Neural cell (in vitro differentiated cells): Measurements from ENCODE around the gene WFIKKN1. TPM values are rescaled to one million over a fixed set of nuclear protein-coding genes. Genes with fewer than 3 reads are reported as not detected.

Experiments
- H2AFZ ChIP-seq: fragments of 200-600, 300-800 bp; sonication (generic), shearing (Covaris generic); 2 replicates; pipeline ENCODE4 v1.6.0; 2014; ENCODE audit warnings: low read depth, mild to moderate bottlenecking, antibody characterized with exemption, low read length, moderate library complexity
- H3F3A ChIP-seq: fragments of 200-600 bp; shearing (Covaris generic); 2 replicates; pipeline ENCODE4 v1.6.1; 2016; ENCODE audit warnings: mild to moderate bottlenecking, moderate library complexity, mixed read lengths, antibody characterized with exemption, low read length; ENCODE audit not compliant: insufficient read depth, poor library complexity, severe bottlenecking
- H3K27ac ChIP-seq: fragments of 200-600, 300-800 bp; sonication (generic), shearing (Covaris generic); 2 replicates; pipeline ENCODE4 v1.5.1; 2014; ENCODE audit warnings: mild to moderate bottlenecking, low read length, moderate library complexity
- H3K27me3 ChIP-seq: fragments of 300-800, 200-600 bp; sonication (generic), shearing (Covaris generic); 2 replicates; pipeline ENCODE4 v1.6.0; 2014; ENCODE audit warnings: mild to moderate bottlenecking, low read depth, low read length, moderate library complexity; ENCODE audit not compliant: insufficient read depth
- H3K36me3 ChIP-seq: fragments of 300-800, 200-600 bp; sonication (generic), shearing (Covaris generic); 2 replicates; pipeline ENCODE4 v1.5.1; 2014; ENCODE audit warnings: mild to moderate bottlenecking, antibody characterized with exemption, low read length, moderate library complexity; ENCODE audit not compliant: insufficient read depth
- H3K4me2 ChIP-seq: fragments of 300-800, 200-600 bp; sonication (generic), shearing (Covaris generic); 2 replicates; pipeline ENCODE4 v1.6.0; 2014; ENCODE audit warnings: mild to moderate bottlenecking, low read length
- H3K4me3 ChIP-seq: fragments of 300-800, 200-600 bp; sonication (generic), shearing (Covaris generic); 2 replicates; pipeline ENCODE4 v1.5.1; 2014; ENCODE audit warnings: mild to moderate bottlenecking, low read length, moderate library complexity
- H3K79me2 ChIP-seq: fragments of 200-600 bp; shearing (Covaris generic); replicated peaks from 2 replicates; pipeline ENCODE4 v1.6.0; 2014; ENCODE audit warnings: mild to moderate bottlenecking, low read length, moderate library complexity; ENCODE audit not compliant: insufficient read depth
- H3K9ac ChIP-seq: fragments of 300-800, 200-600 bp; sonication (generic), shearing (Covaris generic); 2 replicates; pipeline ENCODE4 v1.6.1; 2016; ENCODE audit warnings: mild to moderate bottlenecking, low read length, mixed read lengths
- H3K9me2 ChIP-seq: fragments of 200-600 bp; shearing (Covaris generic); 2 replicates; pipeline ENCODE4 v1.6.1; 2016; ENCODE audit warnings: mild to moderate bottlenecking, low read length, mixed read lengths; ENCODE audit not compliant: insufficient read depth
- H3K9me3 ChIP-seq: fragments of 200-600, 300-800 bp; sonication (generic), shearing (Covaris generic); 2 replicates; pipeline ENCODE4 v1.6.1; 2016; ENCODE audit warnings: mild to moderate bottlenecking, mixed run types, low read length, moderate library complexity, mixed read lengths
- H4K20me1 ChIP-seq: fragments of 200-600 bp; shearing (Covaris generic); 2 replicates; pipeline ENCODE4 v1.6.1; 2016; ENCODE audit warnings: mild to moderate bottlenecking, mixed run types; ENCODE audit not compliant: insufficient read depth
- EP300 ChIP-seq: fragments of 450-650 bp; conservative IDR thresholded peaks from 2 replicates; pipeline ENCODE4 v1.6.1; 2014; ENCODE audit warnings: antibody characterized with exemption, mild to moderate bottlenecking, moderate library complexity; ENCODE audit not compliant: poor library complexity, severe bottlenecking
- EZH2 ChIP-seq: fragments of 200-600, 300-800 bp; shearing (Covaris generic), sonication (generic); IDR thresholded peaks from 2 replicates; pipeline ENCODE4 v1.6.1; 2014; ENCODE audit warnings: antibody characterized with exemption, low read length, borderline replicate concordance, mild to moderate bottlenecking; ENCODE audit not compliant: insufficient read depth, poor library complexity, severe bottlenecking
- MXI1 ChIP-seq: fragments of 450-650 bp; conservative IDR thresholded peaks from 2 replicates; pipeline ENCODE4 v1.6.1; 2014; ENCODE audit warnings: antibody characterized with exemption, mild to moderate bottlenecking; ENCODE audit not compliant: poor library complexity, severe bottlenecking
- POLR2AphosphoS5 ChIP-seq: IDR thresholded peaks from 2 replicates; pipeline ENCODE4 v1.6.1; 2012
- RAD21 ChIP-seq: fragments of 450-650 bp; conservative IDR thresholded peaks from 2 replicates; pipeline ENCODE4 v1.6.1; 2014; ENCODE audit warnings: antibody characterized with exemption, mild to moderate bottlenecking, moderate library complexity
- SMC3 ChIP-seq: fragments of 450-650 bp; conservative IDR thresholded peaks from 2 replicates; pipeline ENCODE4 v1.6.1; 2014; ENCODE audit warnings: antibody characterized with exemption, mild to moderate bottlenecking, moderate library complexity; ENCODE audit not compliant: poor library complexity
- TAF1 ChIP-seq: IDR thresholded peaks from 2 replicates; pipeline ENCODE4 v1.6.1; 2012; ENCODE audit warnings: low read depth
- polyA plus RNA-seq: library from polyadenylated mRNA; depleted of rRNA; stranded (reverse); fragments of >200 nt; gene quantifications from 2 replicates; pipeline ENCODE4 v1.2.3, GENCODE V29; 2014
- TF ChIP-seq, protein P1 (sequence below): IDR thresholded peaks from 2 replicates; pipeline ENCODE4 v1.6.1; 2012; ENCODE audit warnings: borderline replicate concordance
- TF ChIP-seq, protein P2 (sequence below): fragments of 450-650 bp; IDR thresholded peaks from 2 replicates; pipeline ENCODE4 v1.5.1; 2014; ENCODE audit warnings: antibody characterized with exemption, mild to moderate bottlenecking, moderate library complexity; ENCODE audit not compliant: poor library complexity, severe bottlenecking

The WFIKKN1 gene
- polyA plus RNA-seq, 1 donor from 2014 or later = 0.43 TPM

DNA sequence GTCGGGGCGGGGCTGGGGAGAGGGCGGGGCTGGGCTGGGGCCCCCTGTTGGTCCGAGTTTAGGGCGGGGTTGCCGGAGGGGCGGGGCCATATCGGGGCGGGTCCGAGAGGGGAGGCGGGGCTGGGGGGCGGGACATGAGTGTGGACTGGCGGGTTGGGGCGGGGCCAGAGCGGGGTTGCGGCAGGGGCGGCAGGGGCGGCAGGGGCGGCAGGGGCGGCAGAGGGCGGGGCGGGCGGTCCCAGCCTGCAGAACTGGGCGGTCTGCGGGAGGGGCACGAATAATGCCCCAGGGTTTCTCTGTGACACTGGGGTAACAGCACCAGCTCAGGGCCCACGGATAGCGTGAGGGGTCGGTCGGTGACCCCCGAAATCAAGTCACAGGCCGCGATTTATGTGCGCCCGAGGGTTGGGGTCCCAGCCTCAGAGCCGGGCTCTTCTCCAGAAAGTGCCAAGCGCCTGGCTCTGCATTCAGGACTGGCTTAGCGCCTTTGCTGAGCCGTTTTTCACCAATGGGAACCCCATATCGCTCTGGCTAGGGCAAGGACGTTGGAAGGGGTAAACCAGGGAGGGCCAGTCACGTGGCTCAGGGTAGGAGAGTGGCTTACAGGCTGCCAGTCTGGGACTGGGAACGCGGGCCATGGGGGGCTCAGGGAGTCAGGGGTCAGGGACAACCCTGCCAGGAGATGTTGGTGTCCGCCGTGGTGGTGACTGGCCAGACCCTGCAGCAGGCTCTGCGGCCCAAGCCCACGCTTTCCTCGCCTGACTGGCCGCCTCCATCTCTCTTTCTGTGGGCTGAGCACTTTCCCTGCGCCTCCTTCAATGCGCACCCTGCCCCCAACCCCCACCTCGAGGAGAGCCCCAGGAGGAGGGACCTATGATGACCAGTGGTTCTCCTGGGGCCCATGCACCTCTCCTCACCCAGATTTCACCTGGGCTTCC is 6.6 kb downstream of the WFIKKN1 start:
- no peaks in the 10 kb centered on the region for H3F3A ChIP-seq
- peak overlapping the region; percentile 93 for H3K27ac ChIP-seq
- TF ChIP-seq EP300 (no peak), POLR2AphosphoS5 (no peak), TAF1 (no peak), EZH2 (no peak), MXI1 (no peak), RAD21 (no peak), SMC3 (no peak)
- TF ChIP-seq, protein P1, sequence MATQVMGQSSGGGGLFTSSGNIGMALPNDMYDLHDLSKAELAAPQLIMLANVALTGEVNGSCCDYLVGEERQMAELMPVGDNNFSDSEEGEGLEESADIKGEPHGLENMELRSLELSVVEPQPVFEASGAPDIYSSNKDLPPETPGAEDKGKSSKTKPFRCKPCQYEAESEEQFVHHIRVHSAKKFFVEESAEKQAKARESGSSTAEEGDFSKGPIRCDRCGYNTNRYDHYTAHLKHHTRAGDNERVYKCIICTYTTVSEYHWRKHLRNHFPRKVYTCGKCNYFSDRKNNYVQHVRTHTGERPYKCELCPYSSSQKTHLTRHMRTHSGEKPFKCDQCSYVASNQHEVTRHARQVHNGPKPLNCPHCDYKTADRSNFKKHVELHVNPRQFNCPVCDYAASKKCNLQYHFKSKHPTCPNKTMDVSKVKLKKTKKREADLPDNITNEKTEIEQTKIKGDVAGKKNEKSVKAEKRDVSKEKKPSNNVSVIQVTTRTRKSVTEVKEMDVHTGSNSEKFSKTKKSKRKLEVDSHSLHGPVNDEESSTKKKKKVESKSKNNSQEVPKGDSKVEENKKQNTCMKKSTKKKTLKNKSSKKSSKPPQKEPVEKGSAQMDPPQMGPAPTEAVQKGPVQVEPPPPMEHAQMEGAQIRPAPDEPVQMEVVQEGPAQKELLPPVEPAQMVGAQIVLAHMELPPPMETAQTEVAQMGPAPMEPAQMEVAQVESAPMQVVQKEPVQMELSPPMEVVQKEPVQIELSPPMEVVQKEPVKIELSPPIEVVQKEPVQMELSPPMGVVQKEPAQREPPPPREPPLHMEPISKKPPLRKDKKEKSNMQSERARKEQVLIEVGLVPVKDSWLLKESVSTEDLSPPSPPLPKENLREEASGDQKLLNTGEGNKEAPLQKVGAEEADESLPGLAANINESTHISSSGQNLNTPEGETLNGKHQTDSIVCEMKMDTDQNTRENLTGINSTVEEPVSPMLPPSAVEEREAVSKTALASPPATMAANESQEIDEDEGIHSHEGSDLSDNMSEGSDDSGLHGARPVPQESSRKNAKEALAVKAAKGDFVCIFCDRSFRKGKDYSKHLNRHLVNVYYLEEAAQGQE = no peak
- TF ChIP-seq, protein P2, sequence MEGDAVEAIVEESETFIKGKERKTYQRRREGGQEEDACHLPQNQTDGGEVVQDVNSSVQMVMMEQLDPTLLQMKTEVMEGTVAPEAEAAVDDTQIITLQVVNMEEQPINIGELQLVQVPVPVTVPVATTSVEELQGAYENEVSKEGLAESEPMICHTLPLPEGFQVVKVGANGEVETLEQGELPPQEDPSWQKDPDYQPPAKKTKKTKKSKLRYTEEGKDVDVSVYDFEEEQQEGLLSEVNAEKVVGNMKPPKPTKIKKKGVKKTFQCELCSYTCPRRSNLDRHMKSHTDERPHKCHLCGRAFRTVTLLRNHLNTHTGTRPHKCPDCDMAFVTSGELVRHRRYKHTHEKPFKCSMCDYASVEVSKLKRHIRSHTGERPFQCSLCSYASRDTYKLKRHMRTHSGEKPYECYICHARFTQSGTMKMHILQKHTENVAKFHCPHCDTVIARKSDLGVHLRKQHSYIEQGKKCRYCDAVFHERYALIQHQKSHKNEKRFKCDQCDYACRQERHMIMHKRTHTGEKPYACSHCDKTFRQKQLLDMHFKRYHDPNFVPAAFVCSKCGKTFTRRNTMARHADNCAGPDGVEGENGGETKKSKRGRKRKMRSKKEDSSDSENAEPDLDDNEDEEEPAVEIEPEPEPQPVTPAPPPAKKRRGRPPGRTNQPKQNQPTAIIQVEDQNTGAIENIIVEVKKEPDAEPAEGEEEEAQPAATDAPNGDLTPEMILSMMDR = no peak
- no peaks in the 10 kb centered on the region for H3K36me3 ChIP-seq
- H2AFZ ChIP-seq = no peak overlapping the region
- H3K9ac ChIP-seq = peak overlapping the region; percentile 87
- peak overlapping the region; percentile 94 for H3K4me3 ChIP-seq
- no peaks in the 10 kb centered on the region for H3K27me3 ChIP-seq
- no peaks in the 10 kb centered on the region for H3K9me3 ChIP-seq
- H3K9me2 ChIP-seq = no peaks in the 10 kb centered on the region
- H3K4me2 ChIP-seq = peak overlapping the region; percentile 7
- no peaks in the 10 kb centered on the region for H4K20me1 ChIP-seq
- H3K79me2 ChIP-seq = no peaks in the 10 kb centered on the region

DNA sequence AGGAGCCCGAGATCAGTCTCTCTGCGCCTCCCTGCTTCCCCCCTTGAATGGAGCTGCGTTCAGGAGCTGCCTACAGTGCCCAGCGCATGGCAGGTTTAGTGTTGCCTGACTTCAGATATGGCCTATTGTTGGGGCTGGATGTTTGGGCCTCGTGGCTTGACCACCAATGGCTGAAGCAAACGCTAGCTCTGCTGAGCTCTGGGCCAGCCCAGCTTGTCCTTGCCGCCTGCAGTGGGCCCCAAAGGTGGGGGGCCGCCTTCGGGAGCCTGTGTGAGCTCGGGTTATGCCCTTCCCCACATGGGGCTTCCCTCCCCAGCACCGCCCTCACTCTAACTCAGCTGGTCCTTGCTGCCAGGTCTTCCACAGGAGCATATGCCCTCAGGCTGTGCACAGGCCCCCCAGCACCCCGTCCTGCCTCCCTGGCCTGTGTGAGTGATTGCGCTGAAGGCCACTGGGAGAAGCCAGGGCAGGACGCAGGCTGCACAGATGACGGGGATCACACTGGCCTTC is 7.3 kb downstream of the WFIKKN1 start:
- Histone ChIP-seq H3K4me3 (no peak overlapping the region), H3K79me2 (no peaks in the 10 kb centered on the region), H4K20me1 (no peaks in the 10 kb centered on the region), H3K36me3 (no peaks in the 10 kb centered on the region), H3K9ac (no peak overlapping the region), H3K9me3 (no peaks in the 10 kb centered on the region), H3K27ac (no peak overlapping the region), H3K27me3 (no peaks in the 10 kb centered on the region), H3K4me2 (no peak overlapping the region), H2AFZ (no peak overlapping the region), H3K9me2 (no peaks in the 10 kb centered on the region), H3F3A (no peaks in the 10 kb centered on the region)
- TF ChIP-seq, protein P2 = no peak
- TF ChIP-seq, protein P1 = no peak
- TF ChIP-seq MXI1 (no peak), EZH2 (no peak), POLR2AphosphoS5 (no peak), EP300 (no peak), TAF1 (no peak), SMC3 (no peak), RAD21 (no peak)
